ENCODE results near the gene LIX1L.

LIX1L gene

GRCh38 chr1:145991735-145992412 is 34.1 kb upstream of the LIX1L start:
- peaks cover 48% of the 10 kb centered on the region for H3K79me2 ChIP-seq (ENCODE audit: insufficient read depth, low read length)
- peaks cover 9% of the 10 kb centered on the region for H3K27me3 ChIP-seq (ENCODE audit: insufficient read depth, low read length, poor library complexity, severe bottlenecking)
- TF ChIP-seq, protein P1, sequence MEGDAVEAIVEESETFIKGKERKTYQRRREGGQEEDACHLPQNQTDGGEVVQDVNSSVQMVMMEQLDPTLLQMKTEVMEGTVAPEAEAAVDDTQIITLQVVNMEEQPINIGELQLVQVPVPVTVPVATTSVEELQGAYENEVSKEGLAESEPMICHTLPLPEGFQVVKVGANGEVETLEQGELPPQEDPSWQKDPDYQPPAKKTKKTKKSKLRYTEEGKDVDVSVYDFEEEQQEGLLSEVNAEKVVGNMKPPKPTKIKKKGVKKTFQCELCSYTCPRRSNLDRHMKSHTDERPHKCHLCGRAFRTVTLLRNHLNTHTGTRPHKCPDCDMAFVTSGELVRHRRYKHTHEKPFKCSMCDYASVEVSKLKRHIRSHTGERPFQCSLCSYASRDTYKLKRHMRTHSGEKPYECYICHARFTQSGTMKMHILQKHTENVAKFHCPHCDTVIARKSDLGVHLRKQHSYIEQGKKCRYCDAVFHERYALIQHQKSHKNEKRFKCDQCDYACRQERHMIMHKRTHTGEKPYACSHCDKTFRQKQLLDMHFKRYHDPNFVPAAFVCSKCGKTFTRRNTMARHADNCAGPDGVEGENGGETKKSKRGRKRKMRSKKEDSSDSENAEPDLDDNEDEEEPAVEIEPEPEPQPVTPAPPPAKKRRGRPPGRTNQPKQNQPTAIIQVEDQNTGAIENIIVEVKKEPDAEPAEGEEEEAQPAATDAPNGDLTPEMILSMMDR (conservative IDR thresholded peaks at IDR 0.05; ENCODE audit: low read length) = no peak
- no peak for TF ChIP-seq EZH2phosphoT487 (IDR thresholded peaks at IDR 0.05; ENCODE audit: borderline replicate concordance)
- H3K36me3 ChIP-seq (ENCODE audit: insufficient read depth, low read length) = peaks cover 29% of the 10 kb centered on the region; the same call in 1 of the 2 replicates
- H3K4me3 ChIP-seq (ENCODE audit: low read length, poor library complexity, severe bottlenecking) = peak overlapping the region; percentile 98
- no peak overlapping the region for H2AFZ ChIP-seq (ENCODE audit: low read length)
- no peaks in the 10 kb centered on the region for H3K9me3 ChIP-seq (ENCODE audit: insufficient read depth, low read depth, low read length)
- H3K4me2 ChIP-seq (ENCODE audit: low read depth, low read length, poor library complexity, severe bottlenecking) = peak overlapping the region; percentile 91
- H3K9me2 ChIP-seq (replicated peaks; ENCODE audit: low read depth, low read length) = no peaks in the 10 kb centered on the region
- peaks cover 43% of the 10 kb centered on the region for H4K20me1 ChIP-seq (ENCODE audit: insufficient read depth, low read length, poor library complexity, severe bottlenecking)
- H3K9ac ChIP-seq (ENCODE audit: low read depth, low read length, poor library complexity, severe bottlenecking) = peak overlapping the region; percentile 100
- peaks cover 18% of the 10 kb centered on the region for H3F3A ChIP-seq (ENCODE audit: low read depth)
- peaks cover 18% of the 10 kb centered on the region for H3K4me1 ChIP-seq (ENCODE audit: insufficient read depth, low read length, poor library complexity, severe bottlenecking)

DNA sequence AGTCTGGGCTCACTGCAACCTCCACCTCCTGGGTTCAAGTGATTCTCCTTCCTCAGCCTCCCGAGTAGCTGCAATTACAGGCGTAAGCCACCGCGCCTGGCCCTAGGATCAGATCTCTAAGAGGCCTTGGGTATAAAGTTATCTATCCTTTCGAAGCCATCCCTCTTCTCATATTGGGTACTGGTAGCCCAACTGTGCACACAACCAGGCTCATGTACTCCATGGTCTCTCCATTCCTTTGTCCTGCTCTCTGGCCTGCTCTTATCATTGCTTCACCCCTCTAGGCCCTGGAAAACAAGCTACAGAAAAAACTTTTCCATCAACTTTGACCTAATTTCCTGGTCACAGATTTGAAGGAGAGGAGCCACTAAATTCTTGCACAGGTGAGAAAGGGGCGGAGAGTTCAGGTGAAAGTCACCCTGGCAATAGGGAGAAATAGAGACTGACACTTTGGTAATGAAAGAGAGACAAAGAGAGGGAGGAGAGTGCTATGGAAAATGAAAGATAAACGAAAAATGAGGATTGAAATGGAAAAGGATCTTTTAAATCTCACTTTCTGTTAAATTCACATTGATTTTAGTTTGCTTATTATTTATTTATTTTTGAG is 32.5 kb upstream of the LIX1L start:
- Histone ChIP-seq H3K9me2 (replicated peaks; ENCODE audit: low read depth, low read length) (no peaks in the 10 kb centered on the region), H3K79me2 (ENCODE audit: insufficient read depth, low read length) (peaks cover 35% of the 10 kb centered on the region), H3K9ac (ENCODE audit: low read depth, low read length, poor library complexity, severe bottlenecking) (no peak overlapping the region), H3K36me3 (ENCODE audit: insufficient read depth, low read length) (peaks cover 29% of the 10 kb centered on the region; the same call in 1 of the 2 replicates), H2AFZ (ENCODE audit: low read length) (no peak overlapping the region), H3K4me2 (ENCODE audit: low read depth, low read length, poor library complexity, severe bottlenecking) (no peak overlapping the region), H3F3A (ENCODE audit: low read depth) (peaks cover 18% of the 10 kb centered on the region), H3K27me3 (ENCODE audit: insufficient read depth, low read length, poor library complexity, severe bottlenecking) (no peaks in the 10 kb centered on the region), H3K4me3 (ENCODE audit: low read length, poor library complexity, severe bottlenecking) (no peak overlapping the region), H3K9me3 (ENCODE audit: insufficient read depth, low read depth, low read length) (no peaks in the 10 kb centered on the region), H4K20me1 (ENCODE audit: insufficient read depth, low read length, poor library complexity, severe bottlenecking) (peaks cover 34% of the 10 kb centered on the region), H3K4me1 (ENCODE audit: insufficient read depth, low read length, poor library complexity, severe bottlenecking) (peaks cover 22% of the 10 kb centered on the region)
- TF ChIP-seq, protein P1 (conservative IDR thresholded peaks at IDR 0.05; ENCODE audit: low read length) = no peak
- no peak for TF ChIP-seq EZH2phosphoT487 (IDR thresholded peaks at IDR 0.05; ENCODE audit: borderline replicate concordance)

GRCh38 chr1:145988773-145989172 is 31.0 kb upstream of the LIX1L start:
- H3K9ac ChIP-seq (ENCODE audit: low read depth, low read length, poor library complexity, severe bottlenecking) = no peak overlapping the region
- H3K27me3 ChIP-seq (ENCODE audit: insufficient read depth, low read length, poor library complexity, severe bottlenecking) = no peaks in the 10 kb centered on the region
- no peaks in the 10 kb centered on the region for H3K9me3 ChIP-seq (ENCODE audit: insufficient read depth, low read depth, low read length)
- no peak overlapping the region for H3K4me2 ChIP-seq (ENCODE audit: low read depth, low read length, poor library complexity, severe bottlenecking)
- H3F3A ChIP-seq (ENCODE audit: low read depth) = peaks cover 18% of the 10 kb centered on the region
- no peak overlapping the region for H3K4me3 ChIP-seq (ENCODE audit: low read length, poor library complexity, severe bottlenecking)
- no peak overlapping the region for H2AFZ ChIP-seq (ENCODE audit: low read length)
- no peaks in the 10 kb centered on the region for H3K9me2 ChIP-seq (replicated peaks; ENCODE audit: low read depth, low read length)
- TF ChIP-seq, protein P1 (conservative IDR thresholded peaks at IDR 0.05; ENCODE audit: low read length) = no peak
- no peak for TF ChIP-seq EZH2phosphoT487 (IDR thresholded peaks at IDR 0.05; ENCODE audit: borderline replicate concordance)
- H3K36me3 ChIP-seq (ENCODE audit: insufficient read depth, low read length) = peaks cover 13% of the 10 kb centered on the region; the same call in 1 of the 2 replicates
- peaks cover 19% of the 10 kb centered on the region for H3K79me2 ChIP-seq (ENCODE audit: insufficient read depth, low read length)
- peaks cover 28% of the 10 kb centered on the region for H3K4me1 ChIP-seq (ENCODE audit: insufficient read depth, low read length, poor library complexity, severe bottlenecking)
- H4K20me1 ChIP-seq (ENCODE audit: insufficient read depth, low read length, poor library complexity, severe bottlenecking) = peaks cover 19% of the 10 kb centered on the region

Measured in Loucy (cell line).